Ovary (tissue), 10 donors: ENCODE measurements around the gene AMOT. TPM values are rescaled to one million over a fixed set of nuclear protein-coding genes. Genes with fewer than 3 reads are reported as not detected.

Source experiments
- DNase-seq, 5 donors: peaks; one replicate each; pipeline ENCODE4 v3.0.0-alpha.2; 2019 to 2020
- H3K27ac ChIP-seq, 2 donors: fragments of 200-600 bp; one replicate each; pipeline versions ENCODE4 v1.5.1 to v1.8.0; 2019 to 2022
- H3K27me3 ChIP-seq: fragments of 200-600 bp; one replicate; pipeline ENCODE4 v1.8.0; 2022
- H3K36me3 ChIP-seq: fragments of 200-600 bp; sonication (generic); one replicate; pipeline ENCODE4 v1.5.1; 2019
- H3K4me1 ChIP-seq: one replicate; pipeline ENCODE4 v1.8.1; 2013; ENCODE audit warnings: mild to moderate bottlenecking, moderate library complexity; ENCODE audit not compliant: insufficient read depth
- H3K4me3 ChIP-seq: fragments of 200-600 bp; sonication (generic); one replicate; pipeline ENCODE4 v1.5.1; 2017
- H3K9me3 ChIP-seq, 2 donors: fragments of 200-600 bp in 1 of 2; sonication (generic) in 1 of 2; one replicate each; pipeline versions ENCODE4 v1.5.1 to v1.8.1; 2013 to 2019; ENCODE audit warnings: mild to moderate bottlenecking in 1 of 2, moderate library complexity in 1 of 2
- CTCF ChIP-seq, 3 donors: fragments of 450-650 bp in 2 of 3; fragments of 200-600 bp in 1 of 3; IDR thresholded peaks; one replicate each; pipeline versions ENCODE4 v1.5.1 to v1.8.0; 2016 to 2022; ENCODE audit warnings: antibody characterized with exemption in 3 of 3, mild to moderate bottlenecking in 1 of 3
- EP300 ChIP-seq: sonication (generic); formaldehyde crosslinking; IDR thresholded peaks from one replicate; pipeline ENCODE4 v1.6.1; 2017; ENCODE audit warnings: antibody characterized with exemption
- POLR2A ChIP-seq: fragments of 450-650 bp; IDR thresholded peaks from one replicate; pipeline ENCODE4 v1.6.1; 2017; ENCODE audit warnings: antibody characterized with exemption, mild to moderate bottlenecking, moderate library complexity
- WGBS, 3 donors: extraction: QIAGEN DNeasy Blood & Tissue Kit in 1 of 3; methylation state at CpG; one replicate each; pipeline versions ENCODE4 v1.1.5 to v1.1.7; 2013 to 2017; 5-methylcytosine and 5-hydroxymethylcytosine counted together
- intact Hi-C, 4 donors: fragments of 100-400 bp; cut with DNase I; formaldehyde crosslinking; loops; one replicate each; pipeline versions ENCODE4 v1.11.0 to v1.15.1; 2022 to 2023
- long read RNA-seq, 3 donors: library from polyadenylated mRNA in 2 of 3; unstranded in 2 of 3; transcript quantifications; one replicate each; pipeline ENCODE4 v2.0.0 and lab custom pipeline, GENCODE V29; 2021 to 2026
- polyA plus RNA-seq, 2 donors: library from polyadenylated mRNA; stranded (reverse); fragments of 200-250 nt in 1 of 2; fragments of 350-450 nt in 1 of 2; fragmentation: Illumina TruSeq in 1 of 2; extraction: RNeasy Lipid Tissue Mini Kit (QIAGEN cat#74804) in 1 of 2; gene quantifications; one replicate each; pipeline ENCODE4 v1.2.3, GENCODE V29; 2013 to 2014
- total RNA-seq, 7 donors: library from RNA; depleted of rRNA in 2 of 7; stranded (reverse); fragments of >200 nt in 2 of 7; fragmentation: NEBNext Ultra II Directional in 3 of 7; extraction: Animal tissue kit (Norgen Biotek cat#: 25700) in 3 of 7; gene quantifications; one replicate each; pipeline versions ENCODE4 v1.1.0 to v1.2.4, GENCODE V29; 2016 to 2023
- donor health status: DM: no; HTN: no; CAD: no; lungs with moderate emphysema.
- donor health status: DM: no; HTN: no; CAD: no.
- donor health status: Bipolar disorder and iron deficiency.
- donor health status: DM: yes; HTN: yes; CAD: no.
- donor health status: DM: no; HTN: no; CAD: no.
- donor health status: DM: yes; HTN: yes; CAD: no.

Gene AMOT
- total RNA-seq, result 10 to 100 TPM in 6 of 7 donors, 1 to 10 TPM in 1; 4.4 to 38.5 (median 17.8) TPM
- 10 to 100 TPM in 1 of 2 donors, 1 to 10 TPM in 1; 3.2 to 13.1 TPM for polyA plus RNA-seq
- long read RNA-seq, donor 1, partial matches to known transcripts, result 0 of 8 reads
- long read RNA-seq, donor 1, other reads (novel, unspliced or antisense), result 8 of 8 reads
- long read RNA-seq, donor 2, partial matches to known transcripts, result 0 of 4 reads
- long read RNA-seq, donor 2, other reads (novel, unspliced or antisense), result 0 of 4 reads
- long read RNA-seq, donor 3, full-length matches to known transcripts, result 1 of 5 reads
- long read RNA-seq, donor 3, partial matches to known transcripts, result 2 of 5 reads
- long read RNA-seq, donor 3, other reads (novel, unspliced or antisense), result 2 of 5 reads

GRCh38 chrX:112840382-112841113, at the start of gene AMOT:
TSS of gene AMOT (minus strand) at chrX:112840831. CDS start at chrX:112823126, 17,705 bp downstream.
- intact Hi-C loops, result no loop called here
- 13 to 22% (median 19%) methylated on average over 48 to 49 of the region's 49 CpGs for WGBS, 3 donors
- no peaks in the 10 kb centered on the region for H3K27me3 ChIP-seq

GRCh38 chrX:112889400-112889799, 48.8 kb upstream of the AMOT start:
- no peak for TF ChIP-seq CTCF (IDR thresholded peaks at IDR 0.05)
- no peak for TF ChIP-seq POLR2A
- TF ChIP-seq EP300, result no peak
- 35 to 37% (median 37%) methylated on average over 9 of the region's 9 CpGs for WGBS, 3 donors
- H3K4me3 ChIP-seq, result no peak overlapping the region
- DNase-seq, result no peak
- H3K36me3 ChIP-seq, result no peaks in the 10 kb centered on the region
- H3K9me3 ChIP-seq, result no peaks in the 10 kb centered on the region
- H3K27ac ChIP-seq, result no peak overlapping the region
- intact Hi-C loops, result no loop called here
- no peaks in the 10 kb centered on the region for H3K27me3 ChIP-seq
- no peaks in the 10 kb centered on the region for H3K4me1 ChIP-seq

More at GRCh38 chrX:112840382-112841113, at the start of gene AMOT:
- peak; percentile 71 to 81 (median 78) for DNase-seq
- Histone ChIP-seq H3K27ac (peak within 1 kb of the TSS; percentile 36 to 79), H3K9me3 (no peaks in the 10 kb centered on the region), H3K4me3 (peak within 1 kb of the TSS; percentile 48), H3K4me1 (no peaks in the 10 kb centered on the region), H3K36me3 (no peaks in the 10 kb centered on the region)
- TF ChIP-seq CTCF (IDR thresholded peaks at IDR 0.05) (no peak), POLR2A (peak; percentile 24)

GRCh38 chrX:112888916-112889315, 48.3 kb upstream of the AMOT start:
- intact Hi-C loops, result no loop called here
- Histone ChIP-seq H3K4me3 (no peak overlapping the region), H3K4me1 (no peaks in the 10 kb centered on the region), H3K9me3 (no peaks in the 10 kb centered on the region), H3K27ac (no peak overlapping the region), H3K36me3 (no peaks in the 10 kb centered on the region), H3K27me3 (no peaks in the 10 kb centered on the region)
- 27 to 37% (median 32%) methylated on average over 2 of the region's 2 CpGs for WGBS, 3 donors
- no peak for DNase-seq
- no peak for TF ChIP-seq POLR2A

GRCh38 chrX:112877771-112878173, 37.1 kb upstream of the AMOT start:
- Histone ChIP-seq H3K36me3 (no peaks in the 10 kb centered on the region), H3K9me3 (no peaks in the 10 kb centered on the region), H3K27me3 (no peaks in the 10 kb centered on the region), H3K27ac (no peak overlapping the region), H3K4me1 (no peaks in the 10 kb centered on the region), H3K4me3 (no peak overlapping the region)
- 59 to 63% (median 60%) methylated on average over 3 of the region's 3 CpGs for WGBS, 3 donors
- no peak for TF ChIP-seq EP300
- no peak for TF ChIP-seq POLR2A
- TF ChIP-seq CTCF (IDR thresholded peaks at IDR 0.05), result no peak
- no peak for DNase-seq
- intact Hi-C loops, result no loop called here

- no peaks in the 10 kb centered on the region for H3K4me1 ChIP-seq
- WGBS, 3 donors, result 15 to 26% (median 17%) methylated on average over 1 of the region's 1 CpG
- no peaks in the 10 kb centered on the region for H3K27me3 ChIP-seq
Observed at GRCh38 chrX:112874614-112875013, 34.0 kb upstream of the AMOT start.

More at GRCh38 chrX:112874614-112875013, 34.0 kb upstream of the AMOT start:
- intact Hi-C loops, result no loop called here
- no peak overlapping the region for H3K27ac ChIP-seq
- H3K9me3 ChIP-seq, result no peaks in the 10 kb centered on the region
- DNase-seq, result no peak
- no peak for TF ChIP-seq EP300
- no peak for TF ChIP-seq POLR2A
- no peak for TF ChIP-seq CTCF (IDR thresholded peaks at IDR 0.05)
- no peak overlapping the region for H3K4me3 ChIP-seq
- no peaks in the 10 kb centered on the region for H3K36me3 ChIP-seq
